ENCODE data around the gene B3GALNT2. TPM values are rescaled to one million over a fixed set of nuclear protein-coding genes. Genes with fewer than 3 reads are reported as not detected.

B3GALNT2 gene
- total and polyA plus RNA-seq, 12 donors, result 2.6 to 26.6 (median 21.4) TPM

GRCh38 chr1:235415008-235415904 lies 89.0 kb downstream of the B3GALNT2 start:
- Histone ChIP-seq H3K27me3 (no peaks in the 10 kb centered on the region), H3K9me3 (no peaks in the 10 kb centered on the region), H3K4me3 (no peak overlapping the region), H3K36me3 (peaks cover 0 to 37% (median 0%) of the 10 kb centered on the region in 9 donors), H3K27ac (no peak overlapping the region), H3K4me1 (peaks cover 0 to 12% (median 3%) of the 10 kb centered on the region in 9 donors)
- intact Hi-C loops (cut with DNase I), result loop anchor here in 9 of 10 donors (1.0 to 10.0 kb wide), 11 partner anchors 80 to 1300 kb away; partner anchors contain the start of genes ARID4B (in 5 of the 9) and GGPS1 (in 5 of the 9)
- TF ChIP-seq CTCF (IDR thresholded peaks at IDR 0.05), result peak; percentile 50 to 83 (median 76)
- ATAC-seq (peak; percentile 52 to 82 (median 78)), DNase-seq (peak; percentile 37 to 51)
- WGBS, 2 donors, result 83 to 87% methylated on average over 7 of the region's 7 CpGs

- TF ChIP-seq CTCF (IDR thresholded peaks at IDR 0.05), result no peak
- Histone ChIP-seq H3K36me3 (peaks cover 0 to 17% (median 0%) of the 10 kb centered on the region in 9 donors), H3K9me3 (no peaks in the 10 kb centered on the region), H3K27ac (peak overlapping the region in 1 of 10 donors; percentile 26), H3K27me3 (no peaks in the 10 kb centered on the region), H3K4me3 (no peak overlapping the region), H3K4me1 (peaks cover 0 to 16% (median 8%) of the 10 kb centered on the region in 9 donors)
- intact Hi-C loops (cut with DNase I), result loop anchor here in 6 of 10 donors (10.0 kb wide), 5 partner anchors 77 to 1297 kb away; no protein-coding TSS in a partner anchor
- no peak for DNase-seq
- ATAC-seq, result peak in 1 of 8 donors; percentile 52
- WGBS, 2 donors, result 62 to 71% methylated on average over 3 to 4 of the region's 5 CpGs
Measured at GRCh38 chr1:235411489-235412486, 92.5 kb downstream of the B3GALNT2 start.

- no peaks in the 10 kb centered on the region for H3K9me3 ChIP-seq
- H3K4me3 ChIP-seq, result no peak overlapping the region
- intact Hi-C loops (cut with DNase I), result loop anchor here in 6 of 10 donors (10.0 kb wide), 5 partner anchors 76 to 1296 kb away; no protein-coding TSS in a partner anchor
- ATAC-seq, result no peak
- DNase-seq, result no peak
- TF ChIP-seq CTCF (IDR thresholded peaks at IDR 0.05), result no peak
- peaks cover 0 to 14% (median 5%) of the 10 kb centered on the region in 9 donors for H3K4me1 ChIP-seq
- H3K27ac ChIP-seq, result no peak overlapping the region
- no peaks in the 10 kb centered on the region for H3K27me3 ChIP-seq
- peaks cover 0 to 16% (median 0%) of the 10 kb centered on the region in 9 donors for H3K36me3 ChIP-seq
- WGBS, 2 donors, result 89 to 93% methylated on average over 5 of the region's 5 CpGs
Measured at GRCh38 chr1:235410467-235410866, 93.8 kb downstream of the B3GALNT2 start.
